Stimulated activated CD4-positive, alpha-beta T cell treated with anti-CD3 and anti-CD28 coated beads, TNF-alpha, amount 100 ng/mL, for 1 hour (primary cell): Measurements from ENCODE around the gene CYB5R4.

ENCODE experiments used
- DNase-seq, 3 donors: peaks; one replicate each; pipeline ENCODE4 v3.0.0-alpha.2; 2020; ENCODE audit warnings: low read depth in 3 of 3, low spot score in 1 of 3

The CYB5R4 gene

GRCh38 chr6:83976871-83977270, 117.4 kb downstream of the CYB5R4 start:
- no peak for DNase-seq

- no peak for DNase-seq
Measured at GRCh38 chr6:83978324-83978734, 118.8 kb downstream of the CYB5R4 start.

- DNase-seq = no peak
Measured at GRCh38 chr6:83978997-83979396, 119.5 kb downstream of the CYB5R4 start.

GRCh38 chr6:83984411-83984810, 124.9 kb downstream of the CYB5R4 start:
- DNase-seq = no peak

GRCh38 chr6:83985308-83985713, 125.8 kb downstream of the CYB5R4 start:
- no peak for DNase-seq

GRCh38 chr6:83985715-83986114, 126.2 kb downstream of the CYB5R4 start:
- DNase-seq = no peak

- no peak for DNase-seq
Measured at GRCh38 chr6:83998021-83998584, 138.6 kb downstream of the CYB5R4 start.

GRCh38 chr6:84001119-84001518, 141.6 kb downstream of the CYB5R4 start:
- DNase-seq = no peak

- no peak for DNase-seq
Measured at GRCh38 chr6:84002226-84002625, 142.7 kb downstream of the CYB5R4 start.

GRCh38 chr6:84003131-84003530, 143.6 kb downstream of the CYB5R4 start:
- DNase-seq = no peak

- DNase-seq = no peak
Measured at GRCh38 chr6:84003654-84004053, 144.2 kb downstream of the CYB5R4 start.

GRCh38 chr6:84007871-84008270, 148.4 kb downstream of the CYB5R4 start:
- no peak for DNase-seq

GRCh38 chr6:84013354-84013753, 153.9 kb downstream of the CYB5R4 start:
- no peak for DNase-seq

GRCh38 chr6:84013931-84014330, 154.4 kb downstream of the CYB5R4 start:
- no peak for DNase-seq

GRCh38 chr6:84016029-84016428, 156.5 kb downstream of the CYB5R4 start:
- no peak for DNase-seq
